Loucy (cell line): Measurements from ENCODE around the gene PITPNB.

Experiments used
- CTCF ChIP-seq: fragments of 200-600 bp; sonication (generic); conservative IDR thresholded peaks from 2 replicates; pipeline ENCODE4 v1.5.1; 2014; ENCODE audit warnings: mild to moderate bottlenecking, antibody characterized with exemption, low read length
- EZH2phosphoT487 ChIP-seq: fragments of 200-600 bp; IDR thresholded peaks from 2 replicates; pipeline ENCODE4 v1.6.1; 2018; ENCODE audit warnings: antibody characterized with exemption, mild to moderate bottlenecking, moderate library complexity, borderline replicate concordance

DNA sequence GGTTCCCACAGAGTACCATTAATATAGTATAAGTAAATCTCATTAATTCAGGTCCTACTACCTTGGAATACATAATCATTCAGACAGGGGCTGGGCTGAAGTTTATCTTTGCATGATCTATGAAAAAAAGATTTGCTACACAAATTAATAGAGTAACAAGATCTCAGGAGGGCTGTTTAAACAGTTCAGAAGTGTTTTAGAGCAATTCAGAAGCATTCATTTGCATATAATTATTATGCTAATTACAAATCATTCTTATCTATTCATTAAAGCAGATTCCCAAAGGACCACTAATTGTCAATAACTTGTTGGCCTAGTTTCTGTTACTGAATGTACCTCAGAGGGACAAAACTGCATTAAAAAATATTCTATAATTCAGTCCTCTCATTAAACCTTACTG is 40.5 kb downstream of the PITPNB start:
- TF ChIP-seq CTCF = no peak
- TF ChIP-seq EZH2phosphoT487 = no peak
